Measurements from ENCODE around the gene TMEM170B. TPM values are rescaled to one million over a fixed set of nuclear protein-coding genes. Genes with fewer than 3 reads are reported as not detected.

TMEM170B gene, protein sequence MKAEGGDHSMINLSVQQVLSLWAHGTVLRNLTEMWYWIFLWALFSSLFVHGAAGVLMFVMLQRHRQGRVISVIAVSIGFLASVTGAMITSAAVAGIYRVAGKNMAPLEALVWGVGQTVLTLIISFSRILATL
- 2.1 and 4.0 TPM in 2 replicates for total RNA-seq (ENCODE audit: low replicate concordance)
- long read RNA-seq: 0 reads

DNA sequence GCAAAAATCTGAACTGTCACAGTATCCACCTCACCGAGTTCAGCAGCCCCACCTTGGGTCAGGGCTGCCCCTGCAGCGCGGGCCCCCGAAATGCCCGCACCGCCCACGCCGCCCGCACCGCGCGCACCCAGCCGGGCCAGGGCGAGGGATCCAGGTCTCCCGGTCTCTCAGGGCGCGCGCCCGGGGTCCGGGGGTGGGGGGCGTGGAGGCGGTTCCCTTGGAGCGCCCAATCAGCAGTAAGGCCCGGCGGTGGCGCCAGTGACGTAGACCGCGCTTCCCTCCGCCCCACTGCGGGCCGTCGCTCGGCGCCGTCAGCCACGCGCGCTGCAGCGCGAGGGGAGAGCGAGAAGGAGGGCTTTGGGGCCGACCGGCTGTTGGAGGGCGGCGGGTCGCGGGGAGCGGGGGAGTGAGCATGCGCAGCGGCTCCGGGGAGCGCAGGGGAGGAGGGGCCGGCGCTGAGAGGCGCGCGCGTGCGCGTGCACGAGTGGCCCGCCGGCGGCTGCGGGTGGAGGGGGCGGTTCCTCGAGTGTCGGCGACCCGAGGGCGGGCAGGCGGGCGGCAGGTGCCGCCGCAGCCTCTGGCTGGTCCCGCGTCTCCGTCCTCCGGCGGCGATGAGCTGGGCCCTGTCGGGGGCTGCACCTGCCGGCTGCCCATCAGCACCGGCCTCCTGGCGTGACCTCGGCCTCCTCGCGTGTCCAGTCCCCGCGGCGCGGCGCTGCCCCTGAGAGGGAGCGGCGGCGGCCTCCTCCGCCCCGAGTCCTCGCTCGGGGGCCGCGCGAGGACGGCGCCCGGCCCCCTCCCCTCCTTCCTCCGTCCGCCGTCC is at the start of gene TMEM170B:
TMEM170B (plus strand) TSS at position 521 of the 823 bp plus-strand sequence. CDS start 529 bp downstream, outside the sequence.
- H3K9me3 Mint-ChIP-seq: no peaks in the 10 kb centered on the region
- TF ChIP-seq, protein P1, sequence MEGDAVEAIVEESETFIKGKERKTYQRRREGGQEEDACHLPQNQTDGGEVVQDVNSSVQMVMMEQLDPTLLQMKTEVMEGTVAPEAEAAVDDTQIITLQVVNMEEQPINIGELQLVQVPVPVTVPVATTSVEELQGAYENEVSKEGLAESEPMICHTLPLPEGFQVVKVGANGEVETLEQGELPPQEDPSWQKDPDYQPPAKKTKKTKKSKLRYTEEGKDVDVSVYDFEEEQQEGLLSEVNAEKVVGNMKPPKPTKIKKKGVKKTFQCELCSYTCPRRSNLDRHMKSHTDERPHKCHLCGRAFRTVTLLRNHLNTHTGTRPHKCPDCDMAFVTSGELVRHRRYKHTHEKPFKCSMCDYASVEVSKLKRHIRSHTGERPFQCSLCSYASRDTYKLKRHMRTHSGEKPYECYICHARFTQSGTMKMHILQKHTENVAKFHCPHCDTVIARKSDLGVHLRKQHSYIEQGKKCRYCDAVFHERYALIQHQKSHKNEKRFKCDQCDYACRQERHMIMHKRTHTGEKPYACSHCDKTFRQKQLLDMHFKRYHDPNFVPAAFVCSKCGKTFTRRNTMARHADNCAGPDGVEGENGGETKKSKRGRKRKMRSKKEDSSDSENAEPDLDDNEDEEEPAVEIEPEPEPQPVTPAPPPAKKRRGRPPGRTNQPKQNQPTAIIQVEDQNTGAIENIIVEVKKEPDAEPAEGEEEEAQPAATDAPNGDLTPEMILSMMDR (conservative IDR thresholded peaks at IDR 0.05): peak; percentile 2
- H3K36me3 Mint-ChIP-seq: no peaks in the 10 kb centered on the region
- H3K27ac Mint-ChIP-seq: peak within 1 kb of the TSS; percentile 76
- H3K4me1 Mint-ChIP-seq (ENCODE audit: unreplicated experiment): no peaks in the 10 kb centered on the region
- peaks cover 25% of the 10 kb centered on the region for H3K27me3 Mint-ChIP-seq
- peak; percentile 97 for DNase-seq (ENCODE audit: extremely low spot score, unreplicated experiment)
- peak within 1 kb of the TSS; percentile 89 for H3K4me3 Mint-ChIP-seq

DNA sequence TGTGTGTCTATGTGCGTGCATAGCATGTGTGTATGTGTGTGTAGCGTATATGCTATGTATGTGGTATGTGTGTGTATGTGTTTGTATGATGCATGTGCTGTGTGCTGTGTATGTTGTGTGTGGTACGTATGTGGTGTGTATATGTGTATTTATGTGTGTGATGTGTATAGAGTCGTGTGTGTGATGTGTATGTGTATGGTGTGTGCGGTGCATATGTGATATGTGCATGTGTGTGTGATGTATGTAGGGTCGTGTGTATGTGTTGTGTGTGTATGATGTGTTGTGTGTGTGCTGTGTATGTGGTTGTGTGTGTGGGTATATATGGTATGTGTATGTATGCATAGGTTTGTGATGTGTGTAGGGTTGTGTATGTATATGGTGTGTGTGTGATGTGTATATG is 46.6 kb upstream of the TMEM170B start:
- DNase-seq (ENCODE audit: extremely low spot score, unreplicated experiment): no peak
- H3K4me1 Mint-ChIP-seq (ENCODE audit: unreplicated experiment): peaks cover 1% of the 10 kb centered on the region
- TF ChIP-seq, protein P1 (conservative IDR thresholded peaks at IDR 0.05): no peak
- no peak overlapping the region for H3K27ac Mint-ChIP-seq
- peaks cover 3% of the 10 kb centered on the region for H3K27me3 Mint-ChIP-seq
- H3K4me3 Mint-ChIP-seq: no peak overlapping the region
- no peaks in the 10 kb centered on the region for H3K36me3 Mint-ChIP-seq
- no peaks in the 10 kb centered on the region for H3K9me3 Mint-ChIP-seq

DNA sequence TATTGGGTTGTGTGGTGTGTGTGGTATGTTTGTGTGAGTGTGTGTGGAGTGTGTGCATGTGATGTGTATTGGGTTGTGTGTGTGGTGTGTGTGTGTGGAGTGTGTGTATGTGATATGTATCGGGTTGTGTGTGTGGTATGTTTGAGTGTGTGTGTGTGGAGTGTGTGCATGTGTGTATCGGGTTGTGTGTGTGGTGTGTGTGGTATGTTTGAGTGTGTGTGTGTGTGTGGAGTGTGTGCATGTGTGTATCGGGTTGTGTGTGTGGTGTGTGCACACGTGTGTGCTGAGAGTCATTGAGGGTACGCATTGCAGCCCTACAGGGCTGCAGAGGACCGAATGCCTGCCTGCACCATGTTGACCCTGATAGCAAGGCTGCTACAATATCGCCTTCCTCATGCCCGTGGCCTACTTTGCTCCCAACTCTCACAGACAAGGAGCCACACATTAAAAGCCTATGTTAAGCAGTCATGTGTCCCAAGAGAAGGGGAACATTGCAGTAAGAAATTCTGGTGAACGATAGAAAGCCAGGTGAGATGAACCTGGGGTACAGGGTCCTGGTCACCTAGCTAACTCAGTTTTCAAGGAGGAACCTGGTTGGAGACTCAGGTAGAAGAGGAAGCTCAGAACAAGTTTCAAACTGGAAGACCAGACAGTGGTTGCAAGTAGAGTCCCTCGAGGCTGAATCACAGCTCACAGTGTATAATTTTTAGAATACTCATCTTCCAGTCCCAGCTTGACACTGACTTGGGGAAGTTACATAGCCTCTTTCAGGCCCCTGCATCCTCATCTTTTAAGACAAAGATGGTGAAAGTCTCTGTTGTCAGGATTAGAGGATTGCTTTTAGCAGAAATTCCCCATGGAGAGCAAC is 45.7 kb upstream of the TMEM170B start:
- Mint-ChIP-seq H3K4me1 (ENCODE audit: unreplicated experiment) (peaks cover 9% of the 10 kb centered on the region), H3K27ac (no peak overlapping the region), H3K27me3 (peaks cover 3% of the 10 kb centered on the region), H3K4me3 (no peak overlapping the region), H3K9me3 (no peaks in the 10 kb centered on the region), H3K36me3 (no peaks in the 10 kb centered on the region)
- DNase-seq (ENCODE audit: extremely low spot score, unreplicated experiment): no peak
- TF ChIP-seq, protein P1 (conservative IDR thresholded peaks at IDR 0.05): no peak

DNA sequence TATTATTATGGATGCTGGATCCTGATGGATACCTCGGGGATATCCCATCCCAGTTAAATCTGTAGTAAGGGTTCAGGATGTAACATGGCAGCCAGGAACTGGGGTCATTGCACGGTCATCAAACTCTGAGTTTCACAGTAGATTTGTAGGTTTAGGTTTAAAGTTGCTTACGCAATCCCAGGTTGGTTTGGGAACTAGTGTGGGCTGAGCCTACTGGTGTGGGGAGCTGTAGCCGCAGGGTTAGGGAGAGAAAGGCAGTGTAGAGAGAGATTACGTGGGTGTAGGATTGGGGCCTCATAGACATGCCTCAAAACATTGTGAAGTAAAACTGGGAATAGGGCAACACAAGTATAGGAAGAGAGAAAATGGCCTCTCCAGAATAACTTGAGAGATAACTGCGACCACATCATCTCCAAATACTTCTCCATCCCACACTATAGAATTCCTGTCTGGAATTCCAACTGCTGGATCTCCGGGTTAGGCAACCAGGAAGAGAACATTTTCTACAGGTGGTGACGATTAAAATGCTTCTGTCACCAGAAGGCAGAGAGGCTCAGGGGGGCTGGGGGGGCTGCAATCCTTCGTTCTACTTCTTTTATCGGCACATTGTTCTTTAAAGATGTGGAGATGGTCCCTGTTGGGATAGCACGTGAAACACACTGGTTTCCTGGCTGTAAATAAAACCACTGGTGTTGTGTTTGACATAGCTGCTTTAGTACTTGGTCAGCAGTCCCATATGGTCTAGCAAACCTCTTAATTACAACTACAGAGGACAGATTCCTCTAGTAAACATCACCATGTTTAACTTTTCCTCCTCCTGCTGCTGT is 44.9 kb upstream of the TMEM170B start:
- TF ChIP-seq, protein P1 (conservative IDR thresholded peaks at IDR 0.05): no peak
- DNase-seq (ENCODE audit: extremely low spot score, unreplicated experiment): no peak
- H3K4me3 Mint-ChIP-seq: no peak overlapping the region

DNA sequence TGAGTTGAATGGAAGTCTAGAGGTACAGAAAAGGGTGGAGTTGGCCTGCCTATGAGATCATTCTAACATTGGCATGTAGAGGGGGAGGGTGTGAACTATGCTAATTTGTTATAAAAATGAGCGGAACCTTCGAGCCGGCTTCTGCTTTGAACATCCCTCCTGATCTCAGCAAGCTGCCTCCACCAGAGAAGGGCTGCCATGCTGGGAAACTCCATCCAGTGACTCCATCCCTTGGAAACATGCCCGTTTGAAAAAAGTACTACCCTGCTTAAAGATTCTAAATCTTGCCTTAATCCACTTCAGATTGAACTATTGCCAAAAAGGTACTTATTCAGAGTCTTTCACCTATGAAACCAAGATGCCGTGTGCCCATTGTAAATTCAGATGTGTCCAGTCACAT is 43.6 kb upstream of the TMEM170B start:
- H3K4me3 Mint-ChIP-seq: no peak overlapping the region
- TF ChIP-seq, protein P1 (conservative IDR thresholded peaks at IDR 0.05): no peak
- H3K27ac Mint-ChIP-seq: no peak overlapping the region
- peaks cover 3% of the 10 kb centered on the region for H3K27me3 Mint-ChIP-seq
- peaks cover 10% of the 10 kb centered on the region for H3K4me1 Mint-ChIP-seq (ENCODE audit: unreplicated experiment)
- DNase-seq (ENCODE audit: extremely low spot score, unreplicated experiment): no peak
- H3K9me3 Mint-ChIP-seq: no peaks in the 10 kb centered on the region
- H3K36me3 Mint-ChIP-seq: no peaks in the 10 kb centered on the region

More for the DNA sequence above, 44.9 kb upstream of the TMEM170B start:
- no peak overlapping the region for H3K27ac Mint-ChIP-seq
- H3K27me3 Mint-ChIP-seq: peaks cover 3% of the 10 kb centered on the region
- H3K36me3 Mint-ChIP-seq: no peaks in the 10 kb centered on the region
- no peaks in the 10 kb centered on the region for H3K9me3 Mint-ChIP-seq
- H3K4me1 Mint-ChIP-seq (ENCODE audit: unreplicated experiment): peaks cover 10% of the 10 kb centered on the region
